Panc1 (cell line): ENCODE results near the gene RCOR2. TPM values are rescaled to one million over a fixed set of nuclear protein-coding genes. Genes with fewer than 3 reads are reported as not detected.

Source experiments
- ATAC-seq: fragments of 200-7000 bp; cut with Tn5 transposase; 2 replicates; pipeline ENCODE4 v1.9.1; 2020; ENCODE audit warnings: mild to moderate bottlenecking, moderate library complexity
- BruUV-seq: library from RNA; stranded (reverse); fragments of 400-500 nt; replicated peaks from 2 replicates; lab custom pipeline; 2021; lab: Mats Ljungman, UMichigan
- CTCF ChIA-PET: fragments of 300-600 bp; sonication (Branson Sonifier 250); formaldehyde crosslinking; loops from one replicate; lab custom pipeline; 2022; ENCODE audit warnings: antibody characterized with exemption; lab: Charles Lee
- POLR2A ChIA-PET: fragments of 300-600 bp; sonication (Branson Sonifier 250); formaldehyde crosslinking; loops from one replicate; lab custom pipeline; 2022; ENCODE audit warnings: antibody characterized with exemption; lab: Charles Lee
- DNase-seq: peaks from one replicate; pipeline ENCODE4 v3.0.0-alpha.2; 2010; ENCODE audit warnings: low read depth, low spot score
- H3K27ac ChIP-seq: 2 replicates; pipeline ENCODE4 v1.5.1; 2011; ENCODE audit warnings: mild to moderate bottlenecking, low read length, inconsistent platforms
- H3K27me3 ChIP-seq: fragments of 200-500 bp; sonication (Bioruptor generic); 2 replicates; pipeline ENCODE4 v1.6.0; 2014; ENCODE audit warnings: low read length, inconsistent platforms; ENCODE audit not compliant: control insufficient read depth, insufficient read depth
- H3K36me3 ChIP-seq: fragments of 200-500 bp; sonication (Bioruptor generic); 2 replicates; pipeline ENCODE4 v1.5.1; 2014; ENCODE audit warnings: inconsistent platforms, mild to moderate bottlenecking, low read length, moderate library complexity; ENCODE audit not compliant: control insufficient read depth, insufficient read depth
- H3K4me1 ChIP-seq: 2 replicates; pipeline ENCODE4 v1.5.1; 2011; ENCODE audit warnings: inconsistent platforms, mild to moderate bottlenecking, low read length, moderate library complexity; ENCODE audit not compliant: control insufficient read depth, insufficient read depth
- H3K4me3 ChIP-seq, 2 experiments: 2 replicates each; pipeline ENCODE4 v1.5.1; 2011 to 2012; ENCODE audit warnings: low read depth in 2 of 2, low read length in 2 of 2, mild to moderate bottlenecking in 2 of 2, inconsistent platforms in 1 of 2, moderate library complexity in 1 of 2
- H3K9me3 ChIP-seq: fragments of 200-500 bp; sonication (Bioruptor generic); 2 replicates; pipeline ENCODE4 v1.5.1; 2014; ENCODE audit warnings: low read depth, mild to moderate bottlenecking, inconsistent platforms, low read length, moderate library complexity; ENCODE audit not compliant: control insufficient read depth, insufficient read depth
- POLR2AphosphoS5 ChIP-seq: IDR thresholded peaks from 2 replicates; pipeline ENCODE4 v1.6.1; 2012; ENCODE audit warnings: mild to moderate bottlenecking, low read depth, low read length, moderate library complexity
- SIN3A ChIP-seq: IDR thresholded peaks from 2 replicates; pipeline ENCODE4 v1.6.1; 2012; ENCODE audit warnings: low read depth, mild to moderate bottlenecking, low read length, moderate library complexity, borderline replicate concordance; ENCODE audit not compliant: insufficient read depth
- TCF7L2 ChIP-seq: IDR thresholded peaks from 2 replicates; pipeline ENCODE4 v1.6.1; 2011; ENCODE audit warnings: mild to moderate bottlenecking, low read depth, low read length, inconsistent platforms
- in situ Hi-C: cut with HindIII; loops from 2 replicates; pipeline ENCODE4 v1.10.0; 2016; ENCODE audit warnings: low sequenced_read_pairs, low pct_unique_long_range_greater_than_20kb
- intact Hi-C: fragments of 100-400 bp; cut with micrococcal nuclease; formaldehyde crosslinking; loops from one replicate; pipeline ENCODE4 v1.10.0; 2022; ENCODE audit not compliant: unreplicated experiment
- total RNA-seq: library from RNA; stranded (reverse); gene quantifications from one replicate; pipeline ENCODE4 v1.2.1, GENCODE V29; 2021; ENCODE audit not compliant: unreplicated experiment
- TF ChIP-seq, protein P1 (sequence below): fragments of 450-650 bp; IDR thresholded peaks from 2 replicates; pipeline ENCODE4 v1.5.1; 2017; ENCODE audit warnings: mild to moderate bottlenecking
- TF ChIP-seq, protein P2 (sequence below), 2 experiments: IDR thresholded peaks; 2 replicates each; pipeline ENCODE4 v1.6.1; 2011 to 2012; ENCODE audit warnings: low read depth in 2 of 2, control low read depth in 1 of 2, low read length in 1 of 2, mild to moderate bottlenecking in 1 of 2, moderate library complexity in 1 of 2; ENCODE audit not compliant: insufficient read depth in 1 of 2

Gene RCOR2
- total RNA-seq, 1 experiment from 2014 or later, result 10.2 TPM

DNA sequence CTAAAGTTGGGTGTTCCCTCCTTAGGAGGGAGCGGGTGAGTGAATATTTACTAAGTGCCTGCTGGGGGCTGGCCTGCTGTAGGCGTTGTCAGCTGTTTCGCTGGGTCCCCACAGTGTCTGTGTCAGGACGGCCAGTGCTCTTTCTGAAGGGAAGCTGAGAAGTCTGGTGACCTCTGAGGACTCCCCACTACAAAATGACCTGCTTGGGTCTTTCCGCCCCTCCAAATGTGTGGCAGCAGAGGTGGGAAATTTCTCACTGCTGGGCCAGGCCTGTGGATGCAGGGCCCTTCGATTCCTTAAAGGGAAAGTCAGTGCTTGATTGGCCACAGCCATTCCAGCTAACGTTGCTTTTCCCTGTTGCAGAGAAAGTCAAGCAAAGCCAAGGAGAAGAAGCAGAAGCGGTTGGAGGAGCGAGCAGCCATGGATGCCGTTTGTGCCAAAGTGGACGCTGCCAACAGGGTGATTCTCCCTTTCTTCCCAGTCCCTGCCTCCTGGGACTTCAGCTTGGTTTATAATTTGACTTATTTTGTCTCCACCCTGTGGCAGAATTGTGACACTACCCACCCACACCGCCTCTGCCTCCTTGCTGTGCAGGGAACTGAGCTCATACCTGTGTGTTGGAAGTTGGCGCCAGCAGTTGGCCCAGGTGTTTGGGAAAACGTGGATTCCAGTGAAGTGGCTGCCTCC lies 28.7 kb upstream of the RCOR2 start:
- no peaks in the 10 kb centered on the region for H3K27me3 ChIP-seq
- TF ChIP-seq, protein P1, sequence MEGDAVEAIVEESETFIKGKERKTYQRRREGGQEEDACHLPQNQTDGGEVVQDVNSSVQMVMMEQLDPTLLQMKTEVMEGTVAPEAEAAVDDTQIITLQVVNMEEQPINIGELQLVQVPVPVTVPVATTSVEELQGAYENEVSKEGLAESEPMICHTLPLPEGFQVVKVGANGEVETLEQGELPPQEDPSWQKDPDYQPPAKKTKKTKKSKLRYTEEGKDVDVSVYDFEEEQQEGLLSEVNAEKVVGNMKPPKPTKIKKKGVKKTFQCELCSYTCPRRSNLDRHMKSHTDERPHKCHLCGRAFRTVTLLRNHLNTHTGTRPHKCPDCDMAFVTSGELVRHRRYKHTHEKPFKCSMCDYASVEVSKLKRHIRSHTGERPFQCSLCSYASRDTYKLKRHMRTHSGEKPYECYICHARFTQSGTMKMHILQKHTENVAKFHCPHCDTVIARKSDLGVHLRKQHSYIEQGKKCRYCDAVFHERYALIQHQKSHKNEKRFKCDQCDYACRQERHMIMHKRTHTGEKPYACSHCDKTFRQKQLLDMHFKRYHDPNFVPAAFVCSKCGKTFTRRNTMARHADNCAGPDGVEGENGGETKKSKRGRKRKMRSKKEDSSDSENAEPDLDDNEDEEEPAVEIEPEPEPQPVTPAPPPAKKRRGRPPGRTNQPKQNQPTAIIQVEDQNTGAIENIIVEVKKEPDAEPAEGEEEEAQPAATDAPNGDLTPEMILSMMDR, result peak; percentile 81
- TF ChIP-seq SIN3A, result no peak
- ATAC-seq, result peak; percentile 96
- in situ Hi-C loops (no loop called here), intact Hi-C loops (loop anchor here (2.0 kb wide), 1 partner anchor 109 kb away; no protein-coding TSS in a partner anchor)
- H3K27ac ChIP-seq, result peak overlapping the region; percentile 41; the same call in 1 of the 2 replicates
- H3K36me3 ChIP-seq, result no peaks in the 10 kb centered on the region
- ChIA-PET POLR2A (interaction anchor here (0.5 to 1.3 kb wide), 3 partner anchors 34 to 124 kb away, joined by 3 to 5 read pairs (median 5); no protein-coding TSS in a partner anchor), CTCF (interaction anchor here (0.5 to 2.2 kb wide), 11 partner anchors 9 to 178 kb away, joined by 3 to 32 read pairs (median 4); partner anchors contain the start of genes MARK2 and RCOR2)
- H3K4me3 ChIP-seq, result no peak overlapping the region
- peaks cover 14% of the 10 kb centered on the region for H3K4me1 ChIP-seq
- DNase-seq, result peak; percentile 48
- no TSS peak for BruUV-seq
- H3K9me3 ChIP-seq, result no peaks in the 10 kb centered on the region

DNA sequence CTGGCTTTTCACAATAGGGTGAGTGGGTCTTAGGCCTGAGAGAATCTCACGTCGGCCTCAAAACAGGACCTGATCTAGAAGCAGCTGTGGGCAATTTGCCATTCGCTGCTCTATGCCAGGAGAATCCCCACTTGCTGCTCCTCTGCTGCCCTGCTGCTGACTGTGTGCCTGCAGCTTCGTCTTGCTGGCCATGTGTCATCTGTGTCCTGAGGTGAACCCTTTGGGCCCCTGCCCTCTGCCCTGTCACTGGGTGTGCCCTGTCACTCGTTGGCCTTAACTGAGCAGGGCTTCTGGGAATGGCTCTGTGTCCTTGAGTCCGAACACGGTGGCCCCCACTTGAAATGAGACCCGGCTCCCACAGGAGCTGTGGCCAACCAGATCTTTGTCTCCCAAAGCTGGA lies 28.0 kb upstream of the RCOR2 start:
- peaks cover 21% of the 10 kb centered on the region for H3K4me1 ChIP-seq
- no peak overlapping the region for H3K4me3 ChIP-seq
- in situ Hi-C loops (no loop called here), intact Hi-C loops (loop anchor here (2.0 kb wide), 1 partner anchor 108 kb away; no protein-coding TSS in a partner anchor)
- BruUV-seq, result no TSS peak
- no peak overlapping the region for H3K27ac ChIP-seq
- CTCF ChIA-PET, result interaction anchor here (0.6 to 2.2 kb wide), 3 partner anchors 11 to 107 kb away, joined by 3 to 32 read pairs (median 7); partner anchors contain the start of genes MARK2 and RCOR2
- H3K36me3 ChIP-seq, result no peaks in the 10 kb centered on the region
- ATAC-seq (peak; percentile 51), DNase-seq (no peak)
- POLR2A ChIA-PET, result no interaction called here
- H3K27me3 ChIP-seq, result no peaks in the 10 kb centered on the region
- no peaks in the 10 kb centered on the region for H3K9me3 ChIP-seq
- TF ChIP-seq, protein P2, sequence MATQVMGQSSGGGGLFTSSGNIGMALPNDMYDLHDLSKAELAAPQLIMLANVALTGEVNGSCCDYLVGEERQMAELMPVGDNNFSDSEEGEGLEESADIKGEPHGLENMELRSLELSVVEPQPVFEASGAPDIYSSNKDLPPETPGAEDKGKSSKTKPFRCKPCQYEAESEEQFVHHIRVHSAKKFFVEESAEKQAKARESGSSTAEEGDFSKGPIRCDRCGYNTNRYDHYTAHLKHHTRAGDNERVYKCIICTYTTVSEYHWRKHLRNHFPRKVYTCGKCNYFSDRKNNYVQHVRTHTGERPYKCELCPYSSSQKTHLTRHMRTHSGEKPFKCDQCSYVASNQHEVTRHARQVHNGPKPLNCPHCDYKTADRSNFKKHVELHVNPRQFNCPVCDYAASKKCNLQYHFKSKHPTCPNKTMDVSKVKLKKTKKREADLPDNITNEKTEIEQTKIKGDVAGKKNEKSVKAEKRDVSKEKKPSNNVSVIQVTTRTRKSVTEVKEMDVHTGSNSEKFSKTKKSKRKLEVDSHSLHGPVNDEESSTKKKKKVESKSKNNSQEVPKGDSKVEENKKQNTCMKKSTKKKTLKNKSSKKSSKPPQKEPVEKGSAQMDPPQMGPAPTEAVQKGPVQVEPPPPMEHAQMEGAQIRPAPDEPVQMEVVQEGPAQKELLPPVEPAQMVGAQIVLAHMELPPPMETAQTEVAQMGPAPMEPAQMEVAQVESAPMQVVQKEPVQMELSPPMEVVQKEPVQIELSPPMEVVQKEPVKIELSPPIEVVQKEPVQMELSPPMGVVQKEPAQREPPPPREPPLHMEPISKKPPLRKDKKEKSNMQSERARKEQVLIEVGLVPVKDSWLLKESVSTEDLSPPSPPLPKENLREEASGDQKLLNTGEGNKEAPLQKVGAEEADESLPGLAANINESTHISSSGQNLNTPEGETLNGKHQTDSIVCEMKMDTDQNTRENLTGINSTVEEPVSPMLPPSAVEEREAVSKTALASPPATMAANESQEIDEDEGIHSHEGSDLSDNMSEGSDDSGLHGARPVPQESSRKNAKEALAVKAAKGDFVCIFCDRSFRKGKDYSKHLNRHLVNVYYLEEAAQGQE (IDR thresholded peaks at IDR 0.05; ENCODE audit: insufficient read depth in 1 of 2, low read depth in 2 of 2, low read length in 1 of 2), result no peak
- TF ChIP-seq POLR2AphosphoS5 (no peak), SIN3A (no peak), TCF7L2 (no peak)
- TF ChIP-seq, protein P1, result no peak
